Measurements from ENCODE around the gene RPS6KA1. TPM values are rescaled to one million over a fixed set of nuclear protein-coding genes. Genes with fewer than 3 reads are reported as not detected.

The RPS6KA1 gene
- total and polyA plus RNA-seq, 2 of the 13 experiments (the other 11 are each of a cell fraction or from before 2014, with no cell fraction given): 19.6 to 24.2 TPM

DNA sequence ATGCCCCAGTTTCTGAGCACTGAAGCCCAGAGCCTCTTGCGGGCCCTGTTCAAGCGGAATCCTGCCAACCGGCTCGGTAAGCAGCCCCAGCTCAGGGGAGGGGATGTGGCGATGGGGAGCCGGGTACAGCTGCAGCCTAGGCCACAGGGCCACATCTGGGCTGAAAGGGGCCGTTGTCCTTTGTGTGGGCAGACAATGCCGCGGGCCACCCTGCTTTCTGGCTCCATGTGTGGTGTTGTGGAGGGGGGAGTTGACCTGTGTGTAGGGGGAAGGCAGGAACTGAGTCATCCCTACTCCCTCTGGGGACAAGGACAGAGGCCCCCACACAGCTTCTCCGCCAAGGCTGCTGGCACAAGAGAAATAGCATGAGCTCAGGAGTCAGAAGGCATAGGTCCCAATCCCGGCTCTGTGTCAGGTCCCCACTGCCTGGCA, 26.0 kb downstream of the RPS6KA1 start (continued):
- TF ChIP-seq, protein P1, sequence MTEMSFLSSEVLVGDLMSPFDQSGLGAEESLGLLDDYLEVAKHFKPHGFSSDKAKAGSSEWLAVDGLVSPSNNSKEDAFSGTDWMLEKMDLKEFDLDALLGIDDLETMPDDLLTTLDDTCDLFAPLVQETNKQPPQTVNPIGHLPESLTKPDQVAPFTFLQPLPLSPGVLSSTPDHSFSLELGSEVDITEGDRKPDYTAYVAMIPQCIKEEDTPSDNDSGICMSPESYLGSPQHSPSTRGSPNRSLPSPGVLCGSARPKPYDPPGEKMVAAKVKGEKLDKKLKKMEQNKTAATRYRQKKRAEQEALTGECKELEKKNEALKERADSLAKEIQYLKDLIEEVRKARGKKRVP (CRISPR knock-in tag; IDR thresholded peaks at IDR 0.05): no peak
- TF ChIP-seq ZNF878 (CRISPR knock-in tag; IDR thresholded peaks at IDR 0.05) (no peak), CBFB (CRISPR knock-in tag; IDR thresholded peaks at IDR 0.05) (no peak), ZNF558 (CRISPR knock-in tag; IDR thresholded peaks at IDR 0.05; ENCODE audit: borderline replicate concordance) (no peak), MTA3 (CRISPR knock-in tag; IDR thresholded peaks at IDR 0.05) (no peak), IKZF1 (IDR thresholded peaks at IDR 0.05) (no peak), KLF16 (CRISPR knock-in tag; IDR thresholded peaks at IDR 0.05) (no peak), MED13 (CRISPR knock-in tag; IDR thresholded peaks at IDR 0.05) (no peak), NR2F2 (IDR thresholded peaks at IDR 0.05; ENCODE audit: borderline replicate concordance, low read depth) (no peak), PCBP2 (optimal IDR thresholded peaks at IDR 0.05; ENCODE audit: low read depth, low read length, poor library complexity, severe bottlenecking) (no peak), ZNF589 (CRISPR knock-in tag; conservative IDR thresholded peaks at IDR 0.05) (no peak), ERF (CRISPR knock-in tag; IDR thresholded peaks at IDR 0.05) (peak; percentile 29; the same call in 1 of the 2 replicates), MYC (CRISPR knock-in tag; IDR thresholded peaks at IDR 0.05; ENCODE audit: borderline replicate concordance) (no peak; the same call in 1 of the 2 replicates), GPN1 (CRISPR knock-in tag; IDR thresholded peaks at IDR 0.05; ENCODE audit: borderline replicate concordance) (no peak)
- TF ChIP-seq, protein P2, sequence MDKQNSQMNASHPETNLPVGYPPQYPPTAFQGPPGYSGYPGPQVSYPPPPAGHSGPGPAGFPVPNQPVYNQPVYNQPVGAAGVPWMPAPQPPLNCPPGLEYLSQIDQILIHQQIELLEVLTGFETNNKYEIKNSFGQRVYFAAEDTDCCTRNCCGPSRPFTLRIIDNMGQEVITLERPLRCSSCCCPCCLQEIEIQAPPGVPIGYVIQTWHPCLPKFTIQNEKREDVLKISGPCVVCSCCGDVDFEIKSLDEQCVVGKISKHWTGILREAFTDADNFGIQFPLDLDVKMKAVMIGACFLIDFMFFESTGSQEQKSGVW (CRISPR knock-in tag; IDR thresholded peaks at IDR 0.05; ENCODE audit: borderline replicate concordance): no peak
- TF ChIP-seq, protein P3, sequence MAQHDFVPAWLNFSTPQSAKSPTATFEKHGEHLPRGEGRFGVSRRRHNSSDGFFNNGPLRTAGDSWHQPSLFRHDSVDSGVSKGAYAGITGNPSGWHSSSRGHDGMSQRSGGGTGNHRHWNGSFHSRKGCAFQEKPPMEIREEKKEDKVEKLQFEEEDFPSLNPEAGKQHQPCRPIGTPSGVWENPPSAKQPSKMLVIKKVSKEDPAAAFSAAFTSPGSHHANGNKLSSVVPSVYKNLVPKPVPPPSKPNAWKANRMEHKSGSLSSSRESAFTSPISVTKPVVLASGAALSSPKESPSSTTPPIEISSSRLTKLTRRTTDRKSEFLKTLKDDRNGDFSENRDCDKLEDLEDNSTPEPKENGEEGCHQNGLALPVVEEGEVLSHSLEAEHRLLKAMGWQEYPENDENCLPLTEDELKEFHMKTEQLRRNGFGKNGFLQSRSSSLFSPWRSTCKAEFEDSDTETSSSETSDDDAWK (CRISPR knock-in tag; IDR thresholded peaks at IDR 0.05): no peak
- TF ChIP-seq, protein P4, sequence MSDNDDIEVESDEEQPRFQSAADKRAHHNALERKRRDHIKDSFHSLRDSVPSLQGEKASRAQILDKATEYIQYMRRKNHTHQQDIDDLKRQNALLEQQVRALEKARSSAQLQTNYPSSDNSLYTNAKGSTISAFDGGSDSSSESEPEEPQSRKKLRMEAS (IDR thresholded peaks at IDR 0.05): peak; percentile 47; the same call in 1 of the 2 replicates
- TF ChIP-seq, protein P5, sequence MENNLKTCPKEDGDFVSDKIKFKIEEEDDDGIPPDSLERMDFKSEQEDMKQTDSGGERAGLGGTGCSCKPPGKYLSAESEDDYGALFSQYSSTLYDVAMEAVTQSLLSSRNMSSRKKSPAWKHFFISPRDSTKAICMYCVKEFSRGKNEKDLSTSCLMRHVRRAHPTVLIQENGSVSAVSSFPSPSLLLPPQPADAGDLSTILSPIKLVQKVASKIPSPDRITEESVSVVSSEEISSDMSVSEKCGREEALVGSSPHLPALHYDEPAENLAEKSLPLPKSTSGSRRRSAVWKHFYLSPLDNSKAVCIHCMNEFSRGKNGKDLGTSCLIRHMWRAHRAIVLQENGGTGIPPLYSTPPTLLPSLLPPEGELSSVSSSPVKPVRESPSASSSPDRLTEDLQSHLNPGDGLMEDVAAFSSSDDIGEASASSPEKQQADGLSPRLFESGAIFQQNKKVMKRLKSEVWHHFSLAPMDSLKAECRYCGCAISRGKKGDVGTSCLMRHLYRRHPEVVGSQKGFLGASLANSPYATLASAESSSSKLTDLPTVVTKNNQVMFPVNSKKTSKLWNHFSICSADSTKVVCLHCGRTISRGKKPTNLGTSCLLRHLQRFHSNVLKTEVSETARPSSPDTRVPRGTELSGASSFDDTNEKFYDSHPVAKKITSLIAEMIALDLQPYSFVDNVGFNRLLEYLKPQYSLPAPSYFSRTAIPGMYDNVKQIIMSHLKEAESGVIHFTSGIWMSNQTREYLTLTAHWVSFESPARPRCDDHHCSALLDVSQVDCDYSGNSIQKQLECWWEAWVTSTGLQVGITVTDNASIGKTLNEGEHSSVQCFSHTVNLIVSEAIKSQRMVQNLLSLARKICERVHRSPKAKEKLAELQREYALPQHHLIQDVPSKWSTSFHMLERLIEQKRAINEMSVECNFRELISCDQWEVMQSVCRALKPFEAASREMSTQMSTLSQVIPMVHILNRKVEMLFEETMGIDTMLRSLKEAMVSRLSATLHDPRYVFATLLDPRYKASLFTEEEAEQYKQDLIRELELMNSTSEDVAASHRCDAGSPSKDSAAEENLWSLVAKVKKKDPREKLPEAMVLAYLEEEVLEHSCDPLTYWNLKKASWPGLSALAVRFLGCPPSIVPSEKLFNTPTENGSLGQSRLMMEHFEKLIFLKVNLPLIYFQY (CRISPR knock-in tag; IDR thresholded peaks at IDR 0.05; ENCODE audit: borderline replicate concordance): no peak
- TF ChIP-seq, protein P6, sequence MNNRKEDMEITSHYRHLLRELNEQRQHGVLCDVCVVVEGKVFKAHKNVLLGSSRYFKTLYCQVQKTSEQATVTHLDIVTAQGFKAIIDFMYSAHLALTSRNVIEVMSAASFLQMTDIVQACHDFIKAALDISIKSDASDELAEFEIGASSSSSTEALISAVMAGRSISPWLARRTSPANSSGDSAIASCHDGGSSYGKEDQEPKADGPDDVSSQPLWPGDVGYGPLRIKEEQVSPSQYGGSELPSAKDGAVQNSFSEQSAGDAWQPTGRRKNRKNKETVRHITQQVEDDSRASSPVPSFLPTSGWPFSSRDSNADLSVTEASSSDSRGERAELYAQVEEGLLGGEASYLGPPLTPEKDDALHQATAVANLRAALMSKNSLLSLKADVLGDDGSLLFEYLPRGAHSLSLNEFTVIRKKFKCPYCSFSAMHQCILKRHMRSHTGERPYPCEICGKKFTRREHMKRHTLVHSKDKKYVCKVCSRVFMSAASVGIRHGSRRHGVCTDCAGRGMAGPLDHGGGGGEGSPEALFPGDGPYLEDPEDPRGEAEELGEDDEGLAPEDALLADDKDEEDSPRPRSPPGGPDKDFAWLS (CRISPR knock-in tag; IDR thresholded peaks at IDR 0.05; ENCODE audit: borderline replicate concordance): no peak
- TF ChIP-seq, protein P7, sequence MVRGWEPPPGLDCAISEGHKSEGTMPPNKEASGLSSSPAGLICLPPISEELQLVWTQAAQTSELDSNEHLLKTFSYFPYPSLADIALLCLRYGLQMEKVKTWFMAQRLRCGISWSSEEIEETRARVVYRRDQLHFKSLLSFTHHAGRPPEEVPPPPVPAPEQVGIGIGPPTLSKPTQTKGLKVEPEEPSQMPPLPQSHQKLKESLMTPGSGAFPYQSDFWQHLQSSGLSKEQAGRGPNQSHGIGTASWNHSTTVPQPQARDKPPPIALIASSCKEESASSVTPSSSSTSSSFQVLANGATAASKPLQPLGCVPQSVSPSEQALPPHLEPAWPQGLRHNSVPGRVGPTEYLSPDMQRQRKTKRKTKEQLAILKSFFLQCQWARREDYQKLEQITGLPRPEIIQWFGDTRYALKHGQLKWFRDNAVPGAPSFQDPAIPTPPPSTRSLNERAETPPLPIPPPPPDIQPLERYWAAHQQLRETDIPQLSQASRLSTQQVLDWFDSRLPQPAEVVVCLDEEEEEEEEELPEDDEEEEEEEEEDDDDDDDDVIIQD (CRISPR knock-in tag; IDR thresholded peaks at IDR 0.05; ENCODE audit: low read depth): peak; percentile 53; the same call in 1 of the 2 replicates
